HG03196 (cell line): Measurements from ENCODE around the gene SS18L1.

Experiments used
- ATAC-seq: cut with Tn5 transposase; IDR thresholded peaks from one replicate; pipeline ENCODE4 v1.9.1; 2021; ENCODE audit not compliant: unreplicated experiment

Gene SS18L1

GRCh38 chr20:62151835-62152364, 8.3 kb downstream of the SS18L1 start:
- ATAC-seq, result no peak

GRCh38 chr20:62155428-62156253, 12.1 kb downstream of the SS18L1 start:
- ATAC-seq, result no peak

- ATAC-seq, result no peak
Measured at GRCh38 chr20:62156254-62156556, 12.6 kb downstream of the SS18L1 start.

- no peak for ATAC-seq
Measured at GRCh38 chr20:62156592-62157386, 13.2 kb downstream of the SS18L1 start.

GRCh38 chr20:62157387-62158087, 14.0 kb downstream of the SS18L1 start:
- no peak for ATAC-seq

GRCh38 chr20:62158088-62158400, 14.5 kb downstream of the SS18L1 start:
- no peak for ATAC-seq

GRCh38 chr20:62158541-62158940, 15.0 kb downstream of the SS18L1 start:
- no peak for ATAC-seq

GRCh38 chr20:62159052-62159451, 15.5 kb downstream of the SS18L1 start:
- no peak for ATAC-seq

GRCh38 chr20:62159839-62160238, 16.3 kb downstream of the SS18L1 start:
- ATAC-seq, result no peak

GRCh38 chr20:62160253-62160652, 16.7 kb downstream of the SS18L1 start:
- ATAC-seq, result no peak

- no peak for ATAC-seq
Measured at GRCh38 chr20:62160876-62161275, 17.3 kb downstream of the SS18L1 start.

GRCh38 chr20:62161347-62161746, 17.8 kb downstream of the SS18L1 start:
- no peak for ATAC-seq

- ATAC-seq, result no peak
Measured at GRCh38 chr20:62162765-62163484, 19.4 kb downstream of the SS18L1 start.

GRCh38 chr20:62163485-62163865, 19.9 kb downstream of the SS18L1 start:
- no peak for ATAC-seq

- ATAC-seq, result no peak
Measured at GRCh38 chr20:62163986-62164762, 20.6 kb downstream of the SS18L1 start.

GRCh38 chr20:62164879-62165761, 21.6 kb downstream of the SS18L1 start:
- ATAC-seq, result no peak

- no peak for ATAC-seq
Measured at GRCh38 chr20:62165762-62166399, 22.3 kb downstream of the SS18L1 start.

- ATAC-seq, result no peak
Measured at GRCh38 chr20:62167474-62167873, 23.9 kb downstream of the SS18L1 start.

GRCh38 chr20:62168061-62168460, 24.5 kb downstream of the SS18L1 start:
- ATAC-seq, result no peak
